CMK (cell line): Measurements from ENCODE around the gene RNU5B-1.
"Not testable (repeated sequence)": the region's sequence is repeated elsewhere in the genome, so short reads cannot be mapped to it uniquely, and the experiment has no call there.

Experiments used
- DNase-seq: peaks from one replicate; pipeline ENCODE4 v3.0.0-alpha.2; 2010; ENCODE audit warnings: low read depth

The RNU5B-1 gene

DNA sequence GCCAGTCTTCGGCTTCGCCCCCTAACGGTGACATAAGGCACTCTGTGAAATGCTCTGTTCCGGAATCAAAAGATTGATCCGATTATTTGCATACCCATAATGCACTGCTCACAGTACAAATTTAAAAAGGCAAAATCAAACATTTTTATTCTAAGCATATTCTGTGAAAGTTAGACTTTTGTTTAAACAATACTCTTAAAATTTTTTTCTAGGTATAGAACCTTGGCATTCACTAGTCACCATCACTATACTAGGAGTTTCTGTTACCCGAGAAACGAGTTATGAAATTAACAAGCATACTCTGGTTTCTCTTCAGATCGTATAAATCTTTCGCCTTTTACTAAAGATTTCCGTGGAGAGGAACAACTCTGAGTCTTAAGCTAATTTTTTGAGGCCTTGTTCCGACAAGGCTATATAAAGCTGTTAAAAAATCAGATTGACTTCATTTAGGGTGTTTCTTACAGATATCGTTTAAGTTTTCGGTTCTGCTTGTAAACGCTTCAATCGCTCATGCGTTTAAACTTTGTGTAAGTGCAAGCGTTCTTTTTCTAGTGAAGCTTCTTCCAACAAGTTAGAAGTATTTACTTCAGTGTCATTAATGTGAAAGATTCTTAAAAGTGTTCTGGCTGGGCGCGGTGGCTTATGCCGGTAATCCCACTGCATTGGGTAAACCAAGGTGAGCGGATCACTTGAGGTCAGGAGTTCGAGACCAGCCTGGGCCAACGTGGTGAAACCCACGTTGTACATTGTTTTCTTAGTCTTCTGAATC is at the start of gene RNU5B-1:
Gene RNU5B-1, plus strand, starts transcription at position 297 of the 769 bp plus-strand sequence.
- peak; percentile 55 for DNase-seq

DNA sequence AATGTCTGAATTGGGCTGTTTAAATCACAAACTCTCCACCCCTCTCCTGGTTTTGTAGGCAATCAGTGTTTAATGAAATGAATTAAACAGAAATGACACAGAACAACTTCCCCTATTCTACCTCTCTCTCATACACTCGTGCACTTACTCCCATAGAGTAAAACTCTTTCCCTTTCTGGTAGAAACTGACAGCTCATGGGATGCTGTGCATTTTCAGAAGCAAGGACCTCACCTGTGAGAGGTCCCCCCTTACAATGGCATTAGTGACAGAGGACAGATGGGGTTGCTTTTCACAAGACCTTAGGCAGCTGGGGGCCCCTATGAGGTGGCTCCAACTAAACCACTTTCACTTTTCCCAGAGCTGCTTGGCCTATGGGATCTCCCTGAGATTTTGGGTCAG is 49.7 kb upstream of the RNU5B-1 start:
- DNase-seq = no peak

DNA sequence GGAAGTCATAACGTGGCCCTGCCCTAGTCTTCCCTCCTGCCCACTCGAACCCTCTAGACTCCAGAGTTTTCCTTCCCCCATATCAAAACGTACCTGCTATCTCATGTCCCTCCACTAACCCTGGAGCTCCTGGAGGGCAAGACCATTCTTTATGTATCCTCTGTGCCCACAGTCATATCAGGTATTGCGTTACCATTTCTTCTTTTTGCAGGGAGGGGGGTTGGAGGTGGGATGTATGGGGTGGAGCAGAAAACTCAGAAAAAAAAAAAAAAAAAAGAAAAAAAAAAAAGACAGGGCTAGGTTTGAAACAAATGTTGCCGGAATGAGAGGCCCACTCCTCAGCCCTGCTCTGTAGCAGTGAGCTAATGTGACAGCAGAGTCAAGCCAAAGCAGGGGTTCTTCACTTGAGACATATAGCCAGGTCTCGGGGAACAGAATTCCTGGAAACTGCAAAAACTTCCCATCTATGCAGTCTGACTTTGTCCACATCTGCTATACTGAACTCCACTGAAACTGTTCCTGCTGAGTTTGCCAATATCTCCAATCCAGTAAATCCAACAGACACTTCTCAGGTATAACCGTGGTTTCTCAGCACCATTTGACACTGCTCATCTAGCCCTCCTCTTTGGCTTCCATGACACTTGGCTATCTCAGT is 48.9 kb upstream of the RNU5B-1 start:
- DNase-seq = no peak

DNA sequence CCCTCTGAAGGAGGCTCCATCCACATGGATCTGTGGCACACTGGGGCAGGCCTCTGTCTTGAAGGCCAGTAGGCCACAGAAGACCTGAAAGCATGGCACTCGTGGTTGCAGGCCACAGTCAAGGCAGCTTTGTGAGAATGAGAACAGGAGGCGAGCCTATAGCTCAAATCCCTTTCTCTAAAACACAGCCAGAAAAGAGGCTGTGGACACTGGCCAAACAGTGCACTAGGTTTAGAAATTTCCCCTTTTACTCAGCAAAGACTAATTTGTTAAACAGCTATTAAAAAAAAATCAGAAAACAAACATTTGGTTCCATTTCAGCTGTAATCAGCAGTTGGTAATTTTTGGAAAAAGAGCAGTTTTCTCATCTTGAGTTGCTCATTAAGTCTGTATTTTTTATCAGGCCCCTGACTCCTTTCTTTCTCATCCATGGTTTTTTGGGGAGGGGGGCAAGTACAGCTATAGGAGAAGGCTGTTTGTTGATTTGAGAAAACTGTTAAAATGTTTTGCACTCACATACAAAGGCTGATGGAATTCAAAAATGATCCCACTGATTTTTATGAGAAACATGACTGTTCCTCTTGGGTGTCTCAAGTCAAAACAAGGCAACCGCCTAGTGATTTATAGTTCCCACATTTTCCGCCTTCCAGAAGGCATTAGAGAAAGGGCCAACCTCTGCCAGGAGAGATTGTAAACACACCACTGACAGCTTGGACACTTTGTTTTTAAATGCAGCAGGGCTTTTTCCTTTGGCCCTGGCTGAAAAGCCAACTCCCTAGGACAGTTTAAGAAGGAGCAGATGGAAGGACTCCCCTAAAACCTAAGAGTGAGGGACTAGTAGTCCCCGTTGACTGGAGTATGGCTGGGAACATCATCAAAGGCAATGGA is 45.9 kb upstream of the RNU5B-1 start:
- DNase-seq = no peak

DNA sequence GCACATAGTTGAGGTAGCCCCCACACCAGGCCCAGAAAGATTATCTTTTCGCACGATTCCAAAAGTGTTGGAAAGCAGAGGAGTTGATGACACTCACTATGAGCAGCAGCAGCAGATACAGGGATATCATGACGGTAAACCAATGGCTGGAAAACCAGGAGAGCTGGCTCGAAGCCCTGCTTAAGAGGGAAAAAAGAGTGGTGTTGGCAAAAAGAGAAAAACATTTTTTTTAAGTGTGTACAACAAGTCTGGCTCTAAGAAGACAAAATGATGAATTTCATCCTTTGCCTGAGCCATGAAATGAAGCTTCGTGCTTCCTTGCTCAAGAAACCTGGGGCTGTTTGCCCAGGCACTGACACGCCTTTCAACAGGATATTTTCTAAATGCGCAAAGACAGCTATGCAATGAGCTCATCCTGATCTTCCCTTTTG is 45.1 kb upstream of the RNU5B-1 start:
- DNase-seq = no peak

DNA sequence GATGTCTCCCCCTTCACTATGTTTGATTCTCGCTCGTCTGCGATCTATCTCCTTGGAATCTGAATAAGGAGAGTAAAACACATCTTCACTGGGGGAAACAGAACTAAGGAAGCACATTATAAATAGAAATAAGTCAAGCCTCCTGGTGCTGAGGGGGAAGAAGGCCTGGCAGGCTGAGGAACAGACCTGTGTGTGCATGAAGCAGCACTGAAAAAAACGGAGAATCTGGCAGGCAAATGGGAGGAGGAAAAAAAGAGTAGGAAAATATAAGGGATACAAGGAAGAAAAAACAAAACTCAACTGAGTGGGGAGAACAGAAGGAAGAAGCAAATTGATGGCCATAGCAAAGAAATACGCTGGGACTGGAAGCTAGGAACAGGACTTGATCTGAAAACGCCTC is 43.5 kb upstream of the RNU5B-1 start:
- no peak for DNase-seq

DNA sequence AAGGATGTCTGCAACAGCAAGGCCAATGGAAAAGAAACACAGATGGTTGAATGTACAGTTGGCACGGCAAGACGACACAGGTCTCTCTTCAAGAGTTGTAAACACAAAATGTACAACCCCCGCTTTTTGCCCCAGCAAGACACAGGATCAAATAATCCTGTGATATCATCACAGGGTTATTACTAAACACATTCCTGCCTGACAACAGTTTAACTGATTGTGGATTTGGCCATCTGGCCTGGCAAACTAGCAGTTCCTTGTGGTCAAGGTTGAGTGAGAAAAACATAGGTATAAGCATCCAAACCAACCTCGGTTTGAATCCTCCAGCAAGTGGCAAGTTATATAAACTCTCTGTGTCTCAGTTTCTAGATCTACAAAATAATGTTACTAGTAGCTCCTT is 41.2 kb upstream of the RNU5B-1 start:
- no peak for DNase-seq

DNA sequence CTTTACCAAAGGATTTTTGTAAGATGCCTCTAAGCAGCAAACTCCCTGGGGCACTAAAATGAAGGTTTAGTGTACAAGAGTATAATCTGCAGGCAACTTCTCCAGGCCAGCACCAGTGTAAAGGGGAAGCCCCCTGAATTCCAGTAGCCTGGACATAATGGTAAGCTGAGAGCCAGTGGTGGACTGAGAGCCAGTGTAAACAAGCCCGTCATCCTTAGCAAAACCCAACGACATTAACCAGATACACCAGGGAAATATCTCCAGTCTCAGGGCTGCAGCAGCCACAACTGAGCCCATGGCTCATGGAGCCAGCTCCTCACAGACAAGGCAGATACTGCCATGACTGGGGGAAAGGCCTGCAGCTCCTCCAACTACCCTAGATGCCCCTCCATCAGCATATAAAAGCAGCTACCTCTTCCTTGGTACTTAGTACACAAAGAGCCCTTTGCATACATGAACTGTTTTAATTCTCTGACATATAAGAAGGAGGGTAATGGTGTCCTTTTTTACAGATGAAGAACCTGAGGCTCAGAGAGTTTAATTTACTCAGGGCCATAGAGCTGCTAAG is 39.5 kb upstream of the RNU5B-1 start:
- no peak for DNase-seq

DNA sequence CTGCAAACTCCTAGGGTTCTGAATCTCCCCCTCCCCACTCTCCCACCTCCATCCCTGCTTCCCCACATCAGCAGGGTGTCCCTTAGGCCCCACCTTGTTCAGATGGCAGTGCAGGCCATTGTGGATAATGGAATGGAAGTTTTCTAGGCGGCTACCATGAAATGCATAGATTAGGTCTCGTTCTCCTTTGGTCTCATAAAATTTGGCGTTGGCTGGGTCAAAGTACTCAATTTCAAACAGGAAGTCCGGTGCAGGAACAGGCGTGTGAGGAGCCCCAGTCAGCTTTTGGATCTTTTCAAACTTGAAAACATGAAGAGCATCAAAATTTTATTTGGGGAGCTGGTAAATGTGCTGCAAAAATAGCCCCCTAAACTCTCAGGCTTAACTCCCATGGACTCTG is 38.0 kb upstream of the RNU5B-1 start:
- DNase-seq = no peak

DNA sequence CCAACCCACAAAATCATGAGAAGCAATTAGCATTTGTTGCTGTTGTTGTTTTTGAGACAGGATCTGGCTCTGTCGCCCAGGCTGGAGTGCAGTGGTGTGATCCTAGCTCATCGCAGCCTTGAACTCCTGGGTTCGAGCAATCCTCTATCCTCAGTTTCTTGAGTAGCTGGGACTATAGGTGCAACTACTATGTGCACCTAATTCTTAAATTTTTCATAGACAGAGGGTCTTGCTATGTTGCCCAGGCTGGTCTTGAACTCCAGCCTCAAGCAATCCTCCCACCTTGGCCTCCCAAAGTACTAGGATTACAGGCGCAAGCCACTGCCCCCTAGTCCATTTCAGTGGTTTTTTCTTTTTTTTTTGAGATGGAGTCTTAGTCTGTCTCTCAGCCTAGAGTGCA is 36.1 kb upstream of the RNU5B-1 start:
- no peak for DNase-seq

DNA sequence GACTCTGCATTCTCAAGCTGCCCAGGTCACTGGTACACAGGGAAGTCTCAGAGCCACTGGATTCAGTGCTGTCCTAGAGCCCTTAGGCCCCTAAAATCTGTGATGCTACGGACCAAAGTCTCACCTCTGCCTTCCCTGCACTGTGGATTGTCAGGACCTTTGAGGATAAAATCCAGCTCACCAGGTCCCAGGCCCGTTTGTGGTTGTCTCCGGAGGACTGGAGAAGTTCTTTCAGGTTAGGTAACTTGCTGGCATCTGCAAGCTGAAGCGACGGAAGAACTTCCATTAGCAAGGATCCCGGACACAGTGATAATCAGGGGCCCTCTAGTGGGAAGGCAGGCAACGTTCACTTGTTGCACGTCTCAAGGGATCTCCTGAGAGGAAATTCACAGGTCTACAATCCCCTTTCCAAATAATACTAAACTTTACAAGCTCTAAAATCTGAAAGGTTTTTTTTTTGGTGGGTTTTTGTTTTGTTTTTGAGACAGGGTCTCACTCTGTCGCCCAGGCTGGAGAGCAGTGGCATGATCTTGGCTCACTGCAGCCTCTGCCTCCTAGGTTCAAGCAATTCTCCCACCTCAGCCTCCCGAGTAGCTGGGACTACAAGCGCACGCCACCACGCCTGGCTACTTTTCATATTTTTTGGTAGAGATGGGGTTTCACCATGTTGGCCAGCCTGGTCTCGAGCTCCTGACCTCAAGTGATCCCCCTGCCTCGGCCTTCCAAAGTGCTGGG is 33.5 kb upstream of the RNU5B-1 start:
- not testable (repeated sequence) for DNase-seq

DNA sequence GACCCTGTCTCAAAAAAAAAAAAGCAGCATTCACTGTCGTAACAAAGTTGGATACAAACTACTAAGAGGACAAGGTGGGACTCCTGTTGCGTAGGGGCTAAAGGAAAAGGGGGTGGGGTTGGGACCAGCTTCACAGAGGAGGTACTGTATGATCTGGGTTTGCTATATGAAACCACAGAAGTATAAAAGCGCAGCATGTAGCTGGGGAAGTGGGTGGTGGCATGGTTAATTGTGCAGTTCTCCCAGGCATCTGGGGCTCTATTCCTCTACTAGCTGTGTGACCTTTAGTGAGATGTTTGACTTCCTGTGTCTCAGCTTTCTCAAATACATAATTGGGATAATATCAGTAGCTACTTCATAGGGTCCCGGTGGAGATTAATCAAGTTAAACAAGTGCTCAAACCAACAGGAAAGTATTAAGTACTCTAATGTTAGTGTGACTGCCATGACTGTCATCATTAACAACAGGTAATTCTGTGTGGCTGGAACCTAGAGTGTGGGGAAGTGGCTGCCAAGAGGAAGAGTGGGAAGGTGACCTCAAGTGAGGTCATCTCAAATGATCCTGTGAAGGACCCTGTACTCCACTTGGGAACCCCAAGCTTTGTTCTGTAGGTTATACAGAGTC is 29.3 kb upstream of the RNU5B-1 start:
- DNase-seq = no peak

DNA sequence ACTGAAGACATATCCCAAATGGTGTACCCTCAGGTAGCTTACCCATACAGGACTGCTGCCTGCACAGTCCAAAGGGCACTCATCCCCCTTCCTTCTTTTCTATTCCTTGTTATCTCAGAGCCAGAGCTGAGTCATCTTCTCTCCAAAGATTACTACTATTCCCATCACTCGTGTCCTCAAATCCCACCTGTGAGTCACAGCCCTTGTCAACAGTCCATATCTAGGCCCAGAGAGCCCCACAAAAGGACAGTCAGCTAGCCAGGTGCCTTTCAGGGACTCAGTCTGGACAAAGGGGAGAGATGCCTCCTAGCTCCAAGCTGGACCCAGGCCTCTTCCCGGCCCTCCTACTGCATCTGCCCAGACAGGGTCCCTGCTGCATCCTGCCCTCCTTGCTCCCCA is 28.8 kb upstream of the RNU5B-1 start:
- DNase-seq = no peak

DNA sequence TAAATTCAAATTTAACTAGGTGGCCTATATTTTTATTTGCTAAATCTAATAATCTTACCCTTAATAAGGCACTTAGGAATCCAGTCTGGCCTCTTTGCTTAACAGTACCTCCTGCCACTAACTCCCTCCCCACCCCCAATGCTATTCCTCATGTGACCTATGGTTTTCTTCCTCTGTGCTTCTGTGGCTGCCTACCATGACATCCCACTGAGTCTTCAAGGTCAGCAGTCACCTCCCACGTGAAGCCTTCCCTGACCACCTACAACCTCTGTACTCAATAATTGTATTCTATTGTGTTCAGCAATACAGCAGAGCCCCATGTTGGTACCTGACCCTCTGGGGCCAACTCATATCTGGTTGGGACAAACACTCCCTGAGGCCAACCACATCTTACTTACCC is 27.5 kb upstream of the RNU5B-1 start:
- no peak for DNase-seq

DNA sequence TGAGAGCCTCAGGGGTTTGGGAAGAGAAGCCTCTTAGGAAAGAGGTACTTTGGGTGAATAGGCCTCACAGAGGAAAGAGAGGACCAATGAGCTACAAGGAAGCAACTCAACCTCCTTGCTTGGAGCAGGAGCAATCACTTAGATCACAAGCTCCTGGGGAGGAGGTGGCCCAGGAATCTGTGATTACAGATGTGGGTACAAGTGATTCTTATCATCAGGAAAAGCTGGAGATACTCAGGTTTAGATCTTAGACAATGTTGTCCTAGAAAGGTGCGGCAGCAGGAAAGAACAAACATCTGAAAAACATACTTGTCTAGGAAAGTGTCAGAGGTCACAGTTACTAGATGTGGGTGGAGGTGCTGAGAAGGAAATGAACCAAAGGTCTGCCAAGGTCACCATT is 26.0 kb upstream of the RNU5B-1 start:
- DNase-seq = no peak

DNA sequence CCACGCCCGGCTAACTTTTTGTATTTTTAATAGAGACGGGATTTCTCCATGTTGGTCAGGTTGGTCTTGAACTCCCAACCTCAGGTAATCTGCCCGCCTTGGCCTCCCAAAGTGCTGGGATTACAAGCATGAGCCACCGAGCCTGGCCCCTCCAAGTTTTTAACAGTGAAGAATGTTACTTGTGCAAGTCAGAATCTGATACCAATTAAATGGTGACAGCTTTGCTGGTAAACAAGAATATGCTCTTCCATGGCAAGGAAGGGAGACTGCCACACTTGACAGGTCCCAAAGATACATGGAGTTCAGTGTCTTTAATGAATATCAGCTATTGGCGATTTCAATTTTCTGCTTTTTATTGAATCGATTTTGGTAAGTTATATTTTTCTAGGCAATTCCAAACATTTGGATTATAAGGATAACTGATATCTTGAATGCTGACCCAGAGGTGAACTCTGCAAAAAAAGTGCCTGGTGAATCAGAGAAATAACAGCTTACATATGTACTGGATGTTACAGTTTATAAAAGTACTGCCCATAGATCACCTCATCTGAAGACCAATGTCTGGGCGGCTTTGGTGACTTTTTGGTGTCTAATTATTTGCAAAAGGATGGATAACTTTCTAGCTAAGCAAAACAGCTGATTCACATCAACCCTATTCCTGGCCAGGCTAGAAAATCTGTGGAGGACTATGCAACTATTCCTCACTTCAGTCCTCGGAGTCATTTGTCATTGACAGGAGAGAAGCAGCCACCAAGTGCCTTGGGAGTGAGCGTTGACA is 19.0 kb upstream of the RNU5B-1 start:
- DNase-seq = no peak

DNA sequence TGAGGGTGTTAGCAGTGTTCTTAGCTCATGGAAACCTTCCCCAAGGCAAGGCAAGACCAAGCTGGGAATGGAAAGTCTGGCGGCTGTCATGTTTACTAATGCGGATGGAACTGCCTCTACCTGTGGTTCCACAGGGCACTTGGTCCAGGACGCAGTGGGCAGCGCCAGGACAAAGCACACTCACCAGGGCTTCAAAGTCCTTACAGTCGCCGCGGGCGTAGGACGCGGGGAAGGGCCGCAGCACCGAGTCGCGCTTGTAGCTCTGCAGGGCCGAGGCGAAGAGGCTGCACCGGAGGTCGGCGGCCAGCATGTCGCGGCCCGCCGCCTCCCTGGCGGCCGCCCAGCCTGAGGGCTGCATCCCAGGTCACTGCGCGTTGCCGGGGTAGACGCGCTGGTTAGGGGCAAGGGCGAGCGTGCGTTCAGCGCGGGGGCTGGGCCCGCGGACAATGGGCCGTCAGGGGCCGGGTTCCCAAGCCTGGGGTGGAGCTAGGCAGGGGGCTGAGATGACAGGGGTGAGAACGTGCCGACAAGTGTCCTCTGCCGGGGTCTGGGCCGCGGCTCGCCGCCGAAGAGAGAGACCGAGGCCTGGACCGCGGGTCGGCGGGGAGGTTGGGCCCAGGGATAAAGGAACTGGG is 18.3 kb upstream of the RNU5B-1 start:
- DNase-seq = no peak

DNA sequence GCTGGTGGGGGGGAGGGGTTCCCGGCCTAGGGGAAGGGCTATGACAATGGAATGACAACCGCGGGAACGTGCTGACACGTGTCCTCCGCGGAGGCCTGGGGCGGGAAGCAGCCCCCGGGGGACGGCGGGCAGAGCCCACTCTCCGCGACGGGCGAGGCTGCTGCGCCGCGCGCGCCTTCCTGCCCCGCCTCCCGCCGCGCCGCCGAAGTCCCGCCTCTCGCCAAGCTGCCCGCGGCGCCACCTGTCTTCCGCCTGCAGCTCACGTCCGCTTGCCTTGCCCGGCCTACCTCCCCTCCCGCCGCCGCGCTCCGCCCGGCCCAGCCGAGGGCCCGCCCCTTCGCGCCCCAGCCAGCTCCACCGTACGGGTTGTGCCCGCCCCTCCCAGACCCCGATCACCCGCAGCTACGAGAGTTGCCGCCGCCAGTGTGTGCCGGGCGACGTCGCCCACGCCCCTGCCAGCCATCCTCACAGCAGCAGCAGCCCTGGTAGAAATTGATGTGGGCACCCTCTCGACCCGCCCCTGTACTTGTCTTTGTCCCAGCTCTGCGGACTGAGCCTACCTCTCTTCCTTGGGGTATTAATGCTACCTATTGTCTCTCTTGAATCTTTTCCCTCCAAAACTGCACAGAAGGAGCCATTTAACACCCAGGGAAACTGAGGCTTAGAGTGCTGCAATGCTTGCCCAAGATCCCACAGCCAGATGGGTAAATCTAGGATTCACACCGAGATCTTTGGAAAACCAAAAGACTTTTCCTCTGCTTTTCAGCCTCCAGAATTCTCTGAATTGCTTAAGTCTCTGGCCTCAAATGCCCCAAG is 17.6 kb upstream of the RNU5B-1 start, which contains the start of gene PARP16:
Gene PARP16, minus strand, starts transcription at position 180 of the 816 bp plus-strand sequence. CDS start 457 bp downstream, outside the sequence.
- peak; percentile 78 for DNase-seq

DNA sequence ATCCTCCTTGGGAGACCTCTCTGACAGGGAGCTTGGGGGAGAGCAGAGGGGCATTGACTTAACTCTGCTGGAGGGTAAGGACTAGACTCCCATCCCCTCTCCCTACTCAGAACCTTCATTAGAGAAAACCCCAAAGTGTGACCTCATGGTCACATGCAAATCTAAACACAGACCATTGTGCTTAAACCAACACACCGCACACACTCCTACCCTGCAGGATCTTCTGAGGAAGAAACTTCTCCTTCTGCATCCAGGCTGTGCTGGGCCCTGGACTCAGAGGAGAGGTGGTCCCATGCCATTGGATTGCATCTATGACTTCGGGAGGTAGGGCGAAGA is 17.0 kb upstream of the RNU5B-1 start:
- DNase-seq = no peak
